IMR-90 (cell line): Measurements from ENCODE around the gene C7orf33. TPM values are rescaled to one million over a fixed set of nuclear protein-coding genes. Genes with fewer than 3 reads are reported as not detected.

Experiments
- ATAC-seq: fragments of 200-7000 bp; cut with Tn5 transposase; 2 replicates; pipeline ENCODE4 v1.9.1; 2020; ENCODE audit warnings: low read depth, mild to moderate bottlenecking, moderate library complexity
- BruUV-seq: library from RNA; stranded (reverse); fragments of 400-500 nt; replicated peaks from 2 replicates; lab custom pipeline; 2021; lab: Mats Ljungman, UMichigan
- CTCF ChIA-PET: fragments of 300-600 bp; formaldehyde crosslinking; extraction: SDS; loops from one replicate; lab custom pipeline; 2021; ENCODE audit warnings: antibody characterized with exemption; lab: Yijun Ruan, JAX
- POLR2A ChIA-PET: fragments of 300-600 bp; sonication (Branson Sonifier 250); formaldehyde crosslinking; loops from one replicate; lab custom pipeline; 2022; ENCODE audit warnings: antibody characterized with exemption; ENCODE audit not compliant: unreplicated experiment; lab: Charles Lee
- DNase-seq: peaks from one replicate; pipeline ENCODE4 v3.0.0; 2013
- H2AFZ ChIP-seq: replicated peaks from 2 replicates; pipeline ENCODE3; 2013; ENCODE audit warnings: low read length, mild to moderate bottlenecking; ENCODE audit not compliant: poor library complexity
- H2AK5ac ChIP-seq: 2 replicates; pipeline ENCODE4 v1.6.1; 2013; ENCODE audit warnings: low read depth, low read length, inconsistent platforms
- H2AK9ac ChIP-seq: replicated peaks from 2 replicates; pipeline ENCODE3; 2013; ENCODE audit warnings: mild to moderate bottlenecking, low read depth, low read length, moderate library complexity; ENCODE audit not compliant: poor library complexity
- H2BK120ac ChIP-seq: 2 replicates; pipeline ENCODE4 v1.6.1; 2013; ENCODE audit warnings: low read depth, low read length, inconsistent platforms
- H2BK15ac ChIP-seq: 3 replicates; pipeline ENCODE4 v1.6.1; 2013; ENCODE audit warnings: low read depth, low read length, inconsistent platforms
- H2BK20ac ChIP-seq: 2 replicates; pipeline ENCODE4 v1.6.1; 2013; ENCODE audit warnings: low read depth, mild to moderate bottlenecking, inconsistent platforms, low read length, moderate library complexity
- H2BK5ac ChIP-seq: 2 replicates; pipeline ENCODE4 v1.6.1; 2013; ENCODE audit warnings: mild to moderate bottlenecking, low read depth, low read length, inconsistent platforms; ENCODE audit not compliant: poor library complexity, severe bottlenecking
- H3K14ac ChIP-seq: replicated peaks from 2 replicates; pipeline ENCODE4 v1.6.1; 2013; ENCODE audit warnings: low read depth, low read length, inconsistent platforms
- H3K18ac ChIP-seq: 2 replicates; pipeline ENCODE4 v1.6.1; 2013; ENCODE audit warnings: low read depth, low read length, control low read depth
- H3K23ac ChIP-seq: 2 replicates; pipeline ENCODE4 v1.6.1; 2013; ENCODE audit warnings: low read depth, low read length, inconsistent platforms
- H3K27ac ChIP-seq: 2 replicates; pipeline ENCODE4 v1.5.1; 2013; ENCODE audit warnings: mild to moderate bottlenecking, control low read depth, low read length; ENCODE audit not compliant: insufficient read depth
- H3K27me3 ChIP-seq: 2 replicates; pipeline ENCODE4 v1.6.1; 2013; ENCODE audit warnings: low read length; ENCODE audit not compliant: control insufficient read depth, insufficient read depth
- H3K36me3 ChIP-seq: 2 replicates; pipeline ENCODE4 v1.6.1; 2013; ENCODE audit warnings: low read length, mixed read lengths; ENCODE audit not compliant: control insufficient read depth, insufficient read depth
- H3K4ac ChIP-seq: 2 replicates; pipeline ENCODE4 v1.6.1; 2013; ENCODE audit warnings: low read depth, low read length, inconsistent platforms
- H3K4me1 ChIP-seq: 2 replicates; pipeline ENCODE4 v1.6.1; 2013; ENCODE audit warnings: low read length, mixed read lengths; ENCODE audit not compliant: control insufficient read depth, insufficient read depth
- H3K4me2 ChIP-seq: 2 replicates; pipeline ENCODE4 v1.6.1; 2013; ENCODE audit warnings: low read depth, mild to moderate bottlenecking, control low read depth, low read length, moderate library complexity
- H3K4me3 ChIP-seq: 2 replicates; pipeline ENCODE4 v1.5.1; 2013; ENCODE audit warnings: low read depth, mild to moderate bottlenecking, control low read depth, low read length, moderate library complexity; ENCODE audit not compliant: insufficient read depth
- H3K56ac ChIP-seq: 2 replicates; pipeline ENCODE4 v1.6.1; 2013; ENCODE audit warnings: low read length, inconsistent platforms; ENCODE audit not compliant: insufficient read depth; ENCODE audit errors: extremely low read depth
- H3K79me1 ChIP-seq, 2 experiments: 2 replicates each; pipeline ENCODE4 v1.6.1; 2013; ENCODE audit warnings: low read length in 2 of 2, inconsistent platforms in 1 of 2, low read depth in 1 of 2
- H3K9ac ChIP-seq: 2 replicates; pipeline ENCODE4 v1.6.1; 2013; ENCODE audit warnings: low read depth, low read length, control low read depth
- H3K9me1 ChIP-seq: 2 replicates; pipeline ENCODE4 v1.6.1; 2013; ENCODE audit warnings: low read length, inconsistent platforms; ENCODE audit not compliant: insufficient read depth
- H3K9me3 ChIP-seq: 2 replicates; pipeline ENCODE4 v1.6.1; 2013; ENCODE audit warnings: low read length; ENCODE audit not compliant: control insufficient read depth, insufficient read depth
- H4K20me1 ChIP-seq: 2 replicates; pipeline ENCODE4 v1.6.1; 2013; ENCODE audit warnings: low read length, inconsistent platforms; ENCODE audit not compliant: insufficient read depth
- H4K5ac ChIP-seq: 2 replicates; pipeline ENCODE4 v1.6.1; 2013; ENCODE audit warnings: mild to moderate bottlenecking, low read depth, low read length, control low read depth
- H4K8ac ChIP-seq, 2 experiments: 2 replicates each; pipeline ENCODE4 v1.6.1; 2013; ENCODE audit warnings: low read depth in 2 of 2, low read length in 2 of 2, control low read depth in 1 of 2, inconsistent platforms in 1 of 2
- H4K91ac ChIP-seq: 2 replicates; pipeline ENCODE4 v1.6.1; 2013; ENCODE audit warnings: low read depth, low read length, inconsistent platforms; ENCODE audit not compliant: insufficient read depth
- FOS ChIP-seq: fragments of 150-350 bp; IDR thresholded peaks from 2 replicates; pipeline ENCODE4 v1.6.1; 2016; ENCODE audit warnings: low read depth, low read length
- MAZ ChIP-seq: IDR thresholded peaks from 2 replicates; pipeline ENCODE4 v1.6.1; 2012; ENCODE audit warnings: low read depth, mild to moderate bottlenecking, low read length, improper control_type of control experiment, moderate library complexity, borderline replicate concordance
- NFE2L2 ChIP-seq: fragments of 150-350 bp; IDR thresholded peaks from 2 replicates; pipeline ENCODE4 v1.6.1; 2016; ENCODE audit warnings: low read depth, mild to moderate bottlenecking, low read length
- RFX5 ChIP-seq: IDR thresholded peaks from 2 replicates; pipeline ENCODE4 v1.8.0; 2012; ENCODE audit warnings: low read depth, mild to moderate bottlenecking, low read length, moderate library complexity
- WGBS, 2 experiments: methylation state at CpG; one replicate each; pipeline versions ENCODE4 v1.1.5 to v1.1.7; 2013; ENCODE audit warnings: missing lambda C conversion rate in 2 of 2; ENCODE audit not compliant: insufficient read length in 1 of 2; ENCODE audit errors: extremely low coverage in 2 of 2; 5-methylcytosine and 5-hydroxymethylcytosine counted together
- dilution Hi-C: fragments of 300-500 bp; cut with HindIII; formaldehyde crosslinking; loops from one replicate; pipeline ENCODE4 v1.14.3; 2018; ENCODE audit warnings: low sequenced_read_pairs; ENCODE audit not compliant: unreplicated experiment
- in situ Hi-C: fragments of 300-500 bp; cut with MboI; formaldehyde crosslinking; loops from 3 replicates; pipeline ENCODE4 v1.14.3; 2019; ENCODE audit warnings: low sequenced_read_pairs, inconsistent platforms, mixed read lengths
- intact Hi-C: fragments of 100-400 bp; cut with micrococcal nuclease; formaldehyde crosslinking; loops from 2 replicates; pipeline ENCODE4 v1.10.0; 2022
- polyA plus RNA-seq, 3 experiments: library from polyadenylated mRNA; depleted of rRNA; stranded (reverse); fragments of >200 nt; gene quantifications; 2 replicates each; pipeline ENCODE4 v1.2.3, GENCODE V29; 2012; ENCODE audit warnings: low replicate concordance in 1 of 3
- total RNA-seq: library from RNA; depleted of rRNA; stranded (reverse); fragments of >200 nt; gene quantifications from 2 replicates; pipeline ENCODE4 v1.2.3, GENCODE V29; 2012

C7orf33 gene
- total and polyA plus RNA-seq, 2 of the 4 experiments (the other 2 are of a cell fraction): not detected

GRCh38 chr7:148558914-148559313, 31.7 kb upstream of the C7orf33 start:
- Histone ChIP-seq H3K4me3 (no peak overlapping the region), H3K27me3 (no peaks in the 10 kb centered on the region), H2BK120ac (no peak overlapping the region), H2AK5ac (no peak overlapping the region), H3K18ac (no peak overlapping the region), H3K4me1 (no peaks in the 10 kb centered on the region), H3K4ac (no peak overlapping the region), H4K20me1 (no peaks in the 10 kb centered on the region), H2AK9ac (no peak overlapping the region), H2BK20ac (no peak overlapping the region), H4K91ac (no peak overlapping the region), H3K4me2 (no peak overlapping the region), H2AFZ (no peak overlapping the region), H3K56ac (no peak overlapping the region), H3K14ac (no peak overlapping the region), H4K5ac (no peak overlapping the region), H2BK5ac (no peak overlapping the region), H3K79me1 (no peaks in the 10 kb centered on the region), H4K8ac (no peak overlapping the region), H3K36me3 (no peaks in the 10 kb centered on the region), H3K23ac (no peak overlapping the region), H3K9ac (no peak overlapping the region), H2BK15ac (no peak overlapping the region), H3K9me3 (no peaks in the 10 kb centered on the region), H3K27ac (no peak overlapping the region), H3K9me1 (no peaks in the 10 kb centered on the region)
- TF ChIP-seq MAZ (no peak), RFX5 (no peak), FOS (no peak), NFE2L2 (no peak)
- ATAC-seq (no peak), DNase-seq (no peak)
- intact Hi-C loops: no loop called here
- no TSS peak for BruUV-seq
- ChIA-PET CTCF (no interaction called here), POLR2A (no interaction called here)
- in situ Hi-C loops: no loop called here
- dilution Hi-C loops: no loop called here
- WGBS, 2 experiments: 71% methylated on average over 1 of the region's 1 CpG; no CpG with 5 or more reads in 1 of the 2 experiments
